Activated T-cell treated with anti-CD3 and anti-CD28 coated beads, Interleukin-2, amount 50 U/mL, for 1 hour (primary cell): Measurements from ENCODE around the gene OR10J5.
"Not testable (repeated sequence)": the region's sequence is repeated elsewhere in the genome, so short reads cannot be mapped to it uniquely, and the experiment has no call there.

Source experiments
- DNase-seq: peaks from one replicate; pipeline ENCODE4 v3.0.0-alpha.2; 2020

OR10J5 gene

GRCh38 chr1:159535907-159536306, at the start of gene OR10J5:
Gene OR10J5 (minus strand): TSS chr1:159536007. CDS start chr1:159536007, 0 bp downstream.
- DNase-seq: no peak

GRCh38 chr1:159584536-159584935, 48.7 kb upstream of the OR10J5 start:
- no peak for DNase-seq

- no peak for DNase-seq
Measured at GRCh38 chr1:159581422-159581821, 45.6 kb upstream of the OR10J5 start.

GRCh38 chr1:159580340-159580739, 44.5 kb upstream of the OR10J5 start:
- no peak for DNase-seq

- no peak for DNase-seq
Measured at GRCh38 chr1:159577446-159577845, 41.6 kb upstream of the OR10J5 start.

- no peak for DNase-seq
Measured at GRCh38 chr1:159562680-159563079, 26.9 kb upstream of the OR10J5 start.

GRCh38 chr1:159561497-159561896, 25.7 kb upstream of the OR10J5 start:
- DNase-seq: no peak

GRCh38 chr1:159560599-159560998, 24.8 kb upstream of the OR10J5 start:
- DNase-seq: no peak

- no peak for DNase-seq
Measured at GRCh38 chr1:159556931-159557369, 21.1 kb upstream of the OR10J5 start.

- no peak for DNase-seq
Measured at GRCh38 chr1:159554696-159555095, 18.9 kb upstream of the OR10J5 start.

GRCh38 chr1:159554261-159554660, 18.5 kb upstream of the OR10J5 start:
- no peak for DNase-seq

GRCh38 chr1:159548126-159548525, 12.3 kb upstream of the OR10J5 start:
- DNase-seq: no peak

GRCh38 chr1:159532922-159533321, 2.9 kb downstream of the OR10J5 start:
- DNase-seq: no peak

- not testable (repeated sequence) for DNase-seq
Measured at GRCh38 chr1:159524792-159525191, 11.0 kb downstream of the OR10J5 start.

GRCh38 chr1:159510229-159510541, 25.6 kb downstream of the OR10J5 start:
- no peak for DNase-seq

GRCh38 chr1:159509440-159510228, 26.2 kb downstream of the OR10J5 start:
- no peak for DNase-seq

GRCh38 chr1:159508951-159509350, 26.9 kb downstream of the OR10J5 start:
- DNase-seq: no peak

- DNase-seq: no peak
Measured at GRCh38 chr1:159505676-159506075, 30.1 kb downstream of the OR10J5 start.

GRCh38 chr1:159501082-159501481, 34.7 kb downstream of the OR10J5 start:
- DNase-seq: no peak

- not testable (repeated sequence) for DNase-seq
Measured at GRCh38 chr1:159494513-159495210, 41.1 kb downstream of the OR10J5 start.

GRCh38 chr1:159493354-159493753, 42.5 kb downstream of the OR10J5 start:
- no peak for DNase-seq

GRCh38 chr1:159492575-159493323, 43.1 kb downstream of the OR10J5 start:
- DNase-seq: no peak
